Neural cell (in vitro differentiated cells): ENCODE measurements around the gene PPM1D. TPM values are rescaled to one million over a fixed set of nuclear protein-coding genes. Genes with fewer than 3 reads are reported as not detected.

Experiments used
- H2AFZ ChIP-seq: fragments of 200-600, 300-800 bp; sonication (generic), shearing (Covaris generic); 2 replicates; pipeline ENCODE4 v1.6.0; 2014; ENCODE audit warnings: low read depth, mild to moderate bottlenecking, antibody characterized with exemption, low read length, moderate library complexity
- H3F3A ChIP-seq: fragments of 200-600 bp; shearing (Covaris generic); 2 replicates; pipeline ENCODE4 v1.6.1; 2016; ENCODE audit warnings: mild to moderate bottlenecking, moderate library complexity, mixed read lengths, antibody characterized with exemption, low read length; ENCODE audit not compliant: insufficient read depth, poor library complexity, severe bottlenecking
- H3K27ac ChIP-seq: fragments of 200-600, 300-800 bp; sonication (generic), shearing (Covaris generic); 2 replicates; pipeline ENCODE4 v1.5.1; 2014; ENCODE audit warnings: mild to moderate bottlenecking, low read length, moderate library complexity
- H3K27me3 ChIP-seq: fragments of 300-800, 200-600 bp; sonication (generic), shearing (Covaris generic); 2 replicates; pipeline ENCODE4 v1.6.0; 2014; ENCODE audit warnings: mild to moderate bottlenecking, low read depth, low read length, moderate library complexity; ENCODE audit not compliant: insufficient read depth
- H3K36me3 ChIP-seq: fragments of 300-800, 200-600 bp; sonication (generic), shearing (Covaris generic); 2 replicates; pipeline ENCODE4 v1.5.1; 2014; ENCODE audit warnings: mild to moderate bottlenecking, antibody characterized with exemption, low read length, moderate library complexity; ENCODE audit not compliant: insufficient read depth
- H3K4me2 ChIP-seq: fragments of 300-800, 200-600 bp; sonication (generic), shearing (Covaris generic); 2 replicates; pipeline ENCODE4 v1.6.0; 2014; ENCODE audit warnings: mild to moderate bottlenecking, low read length
- H3K4me3 ChIP-seq: fragments of 300-800, 200-600 bp; sonication (generic), shearing (Covaris generic); 2 replicates; pipeline ENCODE4 v1.5.1; 2014; ENCODE audit warnings: mild to moderate bottlenecking, low read length, moderate library complexity
- H3K79me2 ChIP-seq: fragments of 200-600 bp; shearing (Covaris generic); replicated peaks from 2 replicates; pipeline ENCODE4 v1.6.0; 2014; ENCODE audit warnings: mild to moderate bottlenecking, low read length, moderate library complexity; ENCODE audit not compliant: insufficient read depth
- H3K9ac ChIP-seq: fragments of 300-800, 200-600 bp; sonication (generic), shearing (Covaris generic); 2 replicates; pipeline ENCODE4 v1.6.1; 2016; ENCODE audit warnings: mild to moderate bottlenecking, low read length, mixed read lengths
- H3K9me2 ChIP-seq: fragments of 200-600 bp; shearing (Covaris generic); 2 replicates; pipeline ENCODE4 v1.6.1; 2016; ENCODE audit warnings: mild to moderate bottlenecking, low read length, mixed read lengths; ENCODE audit not compliant: insufficient read depth
- H3K9me3 ChIP-seq: fragments of 200-600, 300-800 bp; sonication (generic), shearing (Covaris generic); 2 replicates; pipeline ENCODE4 v1.6.1; 2016; ENCODE audit warnings: mild to moderate bottlenecking, mixed run types, low read length, moderate library complexity, mixed read lengths
- H4K20me1 ChIP-seq: fragments of 200-600 bp; shearing (Covaris generic); 2 replicates; pipeline ENCODE4 v1.6.1; 2016; ENCODE audit warnings: mild to moderate bottlenecking, mixed run types; ENCODE audit not compliant: insufficient read depth
- EP300 ChIP-seq: fragments of 450-650 bp; conservative IDR thresholded peaks from 2 replicates; pipeline ENCODE4 v1.6.1; 2014; ENCODE audit warnings: antibody characterized with exemption, mild to moderate bottlenecking, moderate library complexity; ENCODE audit not compliant: poor library complexity, severe bottlenecking
- EZH2 ChIP-seq: fragments of 200-600, 300-800 bp; shearing (Covaris generic), sonication (generic); IDR thresholded peaks from 2 replicates; pipeline ENCODE4 v1.6.1; 2014; ENCODE audit warnings: antibody characterized with exemption, low read length, borderline replicate concordance, mild to moderate bottlenecking; ENCODE audit not compliant: insufficient read depth, poor library complexity, severe bottlenecking
- MXI1 ChIP-seq: fragments of 450-650 bp; conservative IDR thresholded peaks from 2 replicates; pipeline ENCODE4 v1.6.1; 2014; ENCODE audit warnings: antibody characterized with exemption, mild to moderate bottlenecking; ENCODE audit not compliant: poor library complexity, severe bottlenecking
- POLR2AphosphoS5 ChIP-seq: IDR thresholded peaks from 2 replicates; pipeline ENCODE4 v1.6.1; 2012
- RAD21 ChIP-seq: fragments of 450-650 bp; conservative IDR thresholded peaks from 2 replicates; pipeline ENCODE4 v1.6.1; 2014; ENCODE audit warnings: antibody characterized with exemption, mild to moderate bottlenecking, moderate library complexity
- SMC3 ChIP-seq: fragments of 450-650 bp; conservative IDR thresholded peaks from 2 replicates; pipeline ENCODE4 v1.6.1; 2014; ENCODE audit warnings: antibody characterized with exemption, mild to moderate bottlenecking, moderate library complexity; ENCODE audit not compliant: poor library complexity
- TAF1 ChIP-seq: IDR thresholded peaks from 2 replicates; pipeline ENCODE4 v1.6.1; 2012; ENCODE audit warnings: low read depth
- polyA plus RNA-seq: library from polyadenylated mRNA; depleted of rRNA; stranded (reverse); fragments of >200 nt; gene quantifications from 2 replicates; pipeline ENCODE4 v1.2.3, GENCODE V29; 2014
- TF ChIP-seq, protein P1 (sequence below): fragments of 450-650 bp; IDR thresholded peaks from 2 replicates; pipeline ENCODE4 v1.5.1; 2014; ENCODE audit warnings: antibody characterized with exemption, mild to moderate bottlenecking, moderate library complexity; ENCODE audit not compliant: poor library complexity, severe bottlenecking
- TF ChIP-seq, protein P2 (sequence below): IDR thresholded peaks from 2 replicates; pipeline ENCODE4 v1.6.1; 2012; ENCODE audit warnings: borderline replicate concordance

Gene PPM1D
- polyA plus RNA-seq, 1 donor from 2014 or later, result 14.7 TPM

DNA sequence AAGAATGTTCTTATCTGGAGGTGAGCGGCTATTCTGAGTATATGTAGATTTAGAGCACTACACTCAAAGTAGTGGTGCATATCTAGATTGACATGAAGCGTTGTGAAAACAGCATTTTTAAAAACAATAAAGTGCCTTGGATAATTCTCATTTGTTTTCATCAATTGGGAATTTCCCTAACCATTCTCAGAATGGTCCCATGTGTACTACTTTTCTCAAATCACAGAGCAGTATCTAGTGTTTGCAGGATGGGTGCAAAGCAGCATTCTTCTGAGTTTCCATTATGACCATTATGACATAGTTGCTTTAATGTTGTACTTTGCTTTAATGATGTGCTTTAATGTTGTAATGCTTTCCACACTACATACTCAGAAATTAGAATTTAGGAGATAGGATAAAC lies 61.5 kb downstream of the PPM1D start:
- Histone ChIP-seq H2AFZ (no peak overlapping the region), H3K9me3 (no peaks in the 10 kb centered on the region), H3K9me2 (no peaks in the 10 kb centered on the region), H3K36me3 (no peaks in the 10 kb centered on the region), H3K79me2 (peaks cover 3% of the 10 kb centered on the region), H3F3A (no peaks in the 10 kb centered on the region), H3K27ac (no peak overlapping the region), H3K4me2 (no peak overlapping the region), H3K9ac (no peak overlapping the region), H3K27me3 (no peaks in the 10 kb centered on the region), H4K20me1 (no peaks in the 10 kb centered on the region), H3K4me3 (no peak overlapping the region)
- TF ChIP-seq RAD21 (no peak), TAF1 (no peak), SMC3 (no peak), POLR2AphosphoS5 (no peak), EZH2 (no peak), MXI1 (no peak), EP300 (no peak)
- TF ChIP-seq, protein P1, sequence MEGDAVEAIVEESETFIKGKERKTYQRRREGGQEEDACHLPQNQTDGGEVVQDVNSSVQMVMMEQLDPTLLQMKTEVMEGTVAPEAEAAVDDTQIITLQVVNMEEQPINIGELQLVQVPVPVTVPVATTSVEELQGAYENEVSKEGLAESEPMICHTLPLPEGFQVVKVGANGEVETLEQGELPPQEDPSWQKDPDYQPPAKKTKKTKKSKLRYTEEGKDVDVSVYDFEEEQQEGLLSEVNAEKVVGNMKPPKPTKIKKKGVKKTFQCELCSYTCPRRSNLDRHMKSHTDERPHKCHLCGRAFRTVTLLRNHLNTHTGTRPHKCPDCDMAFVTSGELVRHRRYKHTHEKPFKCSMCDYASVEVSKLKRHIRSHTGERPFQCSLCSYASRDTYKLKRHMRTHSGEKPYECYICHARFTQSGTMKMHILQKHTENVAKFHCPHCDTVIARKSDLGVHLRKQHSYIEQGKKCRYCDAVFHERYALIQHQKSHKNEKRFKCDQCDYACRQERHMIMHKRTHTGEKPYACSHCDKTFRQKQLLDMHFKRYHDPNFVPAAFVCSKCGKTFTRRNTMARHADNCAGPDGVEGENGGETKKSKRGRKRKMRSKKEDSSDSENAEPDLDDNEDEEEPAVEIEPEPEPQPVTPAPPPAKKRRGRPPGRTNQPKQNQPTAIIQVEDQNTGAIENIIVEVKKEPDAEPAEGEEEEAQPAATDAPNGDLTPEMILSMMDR, result no peak
- TF ChIP-seq, protein P2, sequence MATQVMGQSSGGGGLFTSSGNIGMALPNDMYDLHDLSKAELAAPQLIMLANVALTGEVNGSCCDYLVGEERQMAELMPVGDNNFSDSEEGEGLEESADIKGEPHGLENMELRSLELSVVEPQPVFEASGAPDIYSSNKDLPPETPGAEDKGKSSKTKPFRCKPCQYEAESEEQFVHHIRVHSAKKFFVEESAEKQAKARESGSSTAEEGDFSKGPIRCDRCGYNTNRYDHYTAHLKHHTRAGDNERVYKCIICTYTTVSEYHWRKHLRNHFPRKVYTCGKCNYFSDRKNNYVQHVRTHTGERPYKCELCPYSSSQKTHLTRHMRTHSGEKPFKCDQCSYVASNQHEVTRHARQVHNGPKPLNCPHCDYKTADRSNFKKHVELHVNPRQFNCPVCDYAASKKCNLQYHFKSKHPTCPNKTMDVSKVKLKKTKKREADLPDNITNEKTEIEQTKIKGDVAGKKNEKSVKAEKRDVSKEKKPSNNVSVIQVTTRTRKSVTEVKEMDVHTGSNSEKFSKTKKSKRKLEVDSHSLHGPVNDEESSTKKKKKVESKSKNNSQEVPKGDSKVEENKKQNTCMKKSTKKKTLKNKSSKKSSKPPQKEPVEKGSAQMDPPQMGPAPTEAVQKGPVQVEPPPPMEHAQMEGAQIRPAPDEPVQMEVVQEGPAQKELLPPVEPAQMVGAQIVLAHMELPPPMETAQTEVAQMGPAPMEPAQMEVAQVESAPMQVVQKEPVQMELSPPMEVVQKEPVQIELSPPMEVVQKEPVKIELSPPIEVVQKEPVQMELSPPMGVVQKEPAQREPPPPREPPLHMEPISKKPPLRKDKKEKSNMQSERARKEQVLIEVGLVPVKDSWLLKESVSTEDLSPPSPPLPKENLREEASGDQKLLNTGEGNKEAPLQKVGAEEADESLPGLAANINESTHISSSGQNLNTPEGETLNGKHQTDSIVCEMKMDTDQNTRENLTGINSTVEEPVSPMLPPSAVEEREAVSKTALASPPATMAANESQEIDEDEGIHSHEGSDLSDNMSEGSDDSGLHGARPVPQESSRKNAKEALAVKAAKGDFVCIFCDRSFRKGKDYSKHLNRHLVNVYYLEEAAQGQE, result no peak

DNA sequence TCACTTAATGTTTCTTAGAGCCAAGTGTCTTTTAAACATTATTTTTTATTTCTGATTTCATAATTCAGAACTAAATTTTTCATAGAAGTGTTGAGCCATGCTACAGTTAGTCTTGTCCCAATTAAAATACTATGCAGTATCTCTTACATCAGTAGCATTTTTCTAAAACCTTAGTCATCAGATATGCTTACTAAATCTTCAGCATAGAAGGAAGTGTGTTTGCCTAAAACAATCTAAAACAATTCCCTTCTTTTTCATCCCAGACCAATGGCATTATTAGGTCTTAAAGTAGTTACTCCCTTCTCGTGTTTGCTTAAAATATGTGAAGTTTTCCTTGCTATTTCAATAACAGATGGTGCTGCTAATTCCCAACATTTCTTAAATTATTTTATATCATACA lies 64.0 kb downstream of the PPM1D start:
- Histone ChIP-seq H3K36me3 (no peaks in the 10 kb centered on the region), H3K4me3 (no peak overlapping the region), H3K9ac (no peak overlapping the region), H4K20me1 (no peaks in the 10 kb centered on the region), H3F3A (no peaks in the 10 kb centered on the region), H3K27ac (no peak overlapping the region), H3K79me2 (peaks cover 3% of the 10 kb centered on the region), H3K9me2 (no peaks in the 10 kb centered on the region), H3K27me3 (no peaks in the 10 kb centered on the region), H3K4me2 (no peak overlapping the region), H3K9me3 (no peaks in the 10 kb centered on the region), H2AFZ (no peak overlapping the region)
- TF ChIP-seq SMC3 (no peak), POLR2AphosphoS5 (no peak), TAF1 (no peak), MXI1 (no peak), RAD21 (no peak)
- TF ChIP-seq, protein P2, result no peak
